Kidney epithelial cell (primary cell): ENCODE results near the gene CTR9. TPM values are rescaled to one million over a fixed set of nuclear protein-coding genes. Genes with fewer than 3 reads are reported as not detected.

Experiments used
- DNase-seq: peaks from one replicate; pipeline ENCODE4 v3.0.0-alpha.2; 2010; ENCODE audit warnings: low read depth
- H3K27me3 ChIP-seq: 2 replicates; pipeline ENCODE4 v1.6.0; 2011; ENCODE audit warnings: low read length; ENCODE audit not compliant: control insufficient read depth, insufficient read depth
- H3K36me3 ChIP-seq: 2 replicates; pipeline ENCODE4 v1.5.1; 2011; ENCODE audit warnings: low read length; ENCODE audit not compliant: control insufficient read depth, insufficient read depth
- H3K4me3 ChIP-seq: 2 replicates; pipeline ENCODE4 v1.5.1; 2011; ENCODE audit warnings: low read depth, mild to moderate bottlenecking, control low read depth, low read length
- CTCF ChIP-seq: IDR thresholded peaks from 2 replicates; pipeline ENCODE4 v1.5.1; 2011; ENCODE audit warnings: mild to moderate bottlenecking, moderate library complexity, low read length, control low read depth, inconsistent platforms; ENCODE audit not compliant: insufficient read depth, poor library complexity, severe bottlenecking
- total RNA-seq: library from RNA; depleted of rRNA; stranded (reverse); fragments of >200 nt; gene quantifications from 2 replicates; pipeline ENCODE4 v1.2.3, GENCODE V29; 2015

CTR9 gene
- total RNA-seq, 1 donor from 2014 or later = 23.1 TPM

DNA sequence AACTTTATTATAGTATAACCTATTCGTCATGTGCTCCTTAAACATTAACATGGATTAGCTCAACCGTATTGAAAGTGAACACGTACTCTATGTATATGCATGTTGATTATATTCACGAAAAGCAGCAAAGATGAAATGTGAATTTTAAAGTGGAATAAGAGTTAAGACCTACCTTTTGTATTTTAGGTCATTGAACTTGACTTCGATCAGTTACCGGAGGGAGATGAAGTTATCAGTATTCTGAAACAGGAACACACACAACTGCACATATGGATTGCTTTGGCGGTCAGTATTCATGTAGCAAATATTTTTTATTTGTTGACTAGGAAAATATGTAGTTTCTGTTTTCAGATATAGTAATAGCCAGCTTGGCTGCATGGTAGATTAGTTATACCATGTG lies 1.4 kb downstream of the CTR9 start:
- no peak for DNase-seq
- no peak for TF ChIP-seq CTCF
- no peaks in the 10 kb centered on the region for H3K27me3 ChIP-seq
- peak overlapping the region; percentile 74 for H3K4me3 ChIP-seq
- no peaks in the 10 kb centered on the region for H3K36me3 ChIP-seq

DNA sequence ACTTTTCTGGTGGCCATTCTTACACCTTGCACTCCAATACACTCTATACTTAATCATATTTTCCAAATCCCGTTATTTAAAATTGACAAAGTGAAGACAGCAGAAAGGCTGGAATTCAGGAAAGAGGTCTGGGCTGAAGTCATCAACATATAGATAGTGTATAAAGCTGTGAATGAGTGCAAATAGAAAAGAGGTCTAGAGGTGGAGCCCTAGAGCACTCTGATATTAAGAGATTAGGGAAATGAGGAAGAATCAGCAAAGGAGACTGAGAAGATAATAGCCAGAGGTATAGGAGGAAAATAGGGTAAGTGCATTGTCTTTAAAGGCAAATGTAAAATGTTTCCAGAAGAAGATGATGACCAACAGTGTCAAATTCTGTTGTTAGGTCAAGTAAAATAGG lies 7.9 kb downstream of the CTR9 start:
- no peak for TF ChIP-seq CTCF
- no peak overlapping the region for H3K4me3 ChIP-seq
- DNase-seq = no peak
- no peaks in the 10 kb centered on the region for H3K27me3 ChIP-seq
- H3K36me3 ChIP-seq = no peaks in the 10 kb centered on the region

DNA sequence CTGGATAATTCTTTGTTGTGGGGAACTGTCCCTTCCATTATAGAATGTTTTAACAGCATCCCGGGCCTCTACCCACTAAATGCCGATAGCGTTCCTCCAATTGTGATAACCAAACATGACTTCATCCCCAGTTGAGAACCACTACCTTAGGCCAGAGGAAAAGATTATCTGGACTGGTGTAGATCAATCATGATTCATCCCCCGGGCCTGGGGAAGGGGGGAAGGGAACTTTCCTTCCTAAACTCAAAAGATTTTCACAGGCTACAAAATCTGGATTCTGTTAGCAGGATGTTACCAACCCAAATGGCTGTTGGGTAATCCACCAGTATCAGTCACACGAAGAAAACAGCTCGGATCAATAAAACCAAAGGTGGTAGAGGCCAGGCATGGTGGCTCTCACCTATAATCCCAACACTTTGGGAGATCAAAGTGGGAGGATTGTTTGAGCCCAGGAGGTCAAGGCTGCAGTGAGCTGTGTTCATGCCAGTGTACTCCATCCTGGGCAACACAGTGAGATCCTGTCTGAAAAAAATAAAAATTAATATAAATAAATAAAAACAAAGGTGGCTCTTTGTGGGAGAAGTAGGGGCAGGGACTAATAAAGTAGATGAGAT lies 10.1 kb downstream of the CTR9 start:
- no peak for DNase-seq
- H3K36me3 ChIP-seq = no peaks in the 10 kb centered on the region
- TF ChIP-seq CTCF = no peak
- H3K4me3 ChIP-seq = no peak overlapping the region
- no peaks in the 10 kb centered on the region for H3K27me3 ChIP-seq

DNA sequence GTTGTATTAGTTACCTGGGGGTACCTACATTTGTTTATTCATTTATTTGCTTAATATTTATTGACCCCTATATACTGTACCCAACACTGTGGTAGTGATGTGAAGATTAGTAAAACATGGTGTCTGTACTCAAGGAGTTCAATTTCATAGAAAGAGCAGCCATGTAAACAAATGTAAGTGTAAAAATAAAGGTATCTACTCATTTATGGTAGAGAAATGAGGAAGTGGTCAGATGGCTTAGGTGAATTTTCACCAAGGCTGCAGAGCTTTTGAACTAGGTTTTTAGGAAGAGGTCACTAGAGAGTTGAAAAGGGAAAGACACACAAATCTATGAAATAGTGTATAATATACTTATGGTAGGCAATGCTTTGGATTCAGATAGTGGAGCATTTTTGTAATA lies 11.1 kb downstream of the CTR9 start:
- DNase-seq = no peak
- H3K4me3 ChIP-seq = no peak overlapping the region
- H3K36me3 ChIP-seq = no peaks in the 10 kb centered on the region
- H3K27me3 ChIP-seq = no peaks in the 10 kb centered on the region
- no peak for TF ChIP-seq CTCF

DNA sequence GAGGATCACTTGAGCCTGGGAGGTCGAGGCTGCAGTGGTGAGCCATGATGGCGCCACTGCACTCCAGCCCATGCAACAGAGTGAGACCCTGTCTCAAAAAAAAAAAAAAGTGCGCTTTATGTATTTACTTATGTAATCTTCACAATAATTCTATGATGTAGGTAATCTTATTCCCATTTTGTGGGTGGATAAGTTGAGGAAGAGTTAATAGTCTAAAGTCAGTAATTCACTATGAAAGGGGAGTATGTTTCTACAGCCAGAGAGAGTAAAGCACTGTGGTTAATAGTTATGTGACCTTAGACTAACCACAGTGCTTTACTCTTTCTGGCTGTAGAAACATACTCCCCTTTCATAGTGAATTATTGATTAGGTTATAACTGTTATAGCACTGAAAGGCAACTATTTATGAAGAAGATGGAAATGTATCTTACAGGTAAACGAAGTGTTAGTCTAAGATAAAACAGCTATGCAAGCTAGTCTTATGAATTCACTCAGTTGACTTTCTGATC lies 11.9 kb downstream of the CTR9 start:
- no peak overlapping the region for H3K4me3 ChIP-seq
- DNase-seq = no peak
- TF ChIP-seq CTCF = no peak
- H3K27me3 ChIP-seq = no peaks in the 10 kb centered on the region
- H3K36me3 ChIP-seq = no peaks in the 10 kb centered on the region

DNA sequence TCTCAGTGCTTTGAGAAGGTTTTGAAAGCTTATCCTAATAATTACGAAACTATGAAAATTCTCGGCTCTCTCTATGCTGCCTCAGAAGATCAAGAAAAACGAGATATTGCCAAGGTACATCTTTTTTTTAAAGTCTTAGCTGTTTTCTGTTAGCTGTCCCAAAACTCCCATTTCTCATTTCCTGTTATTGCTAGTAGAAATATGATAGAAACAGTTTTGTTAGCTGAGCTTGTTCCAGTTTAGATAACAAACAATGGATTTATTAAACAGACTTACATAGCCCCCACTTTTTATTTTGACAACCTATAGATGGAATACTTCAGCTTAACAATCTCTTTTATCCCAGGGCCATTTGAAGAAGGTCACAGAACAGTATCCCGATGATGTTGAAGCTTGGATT lies 12.7 kb downstream of the CTR9 start:
- no peak for TF ChIP-seq CTCF
- no peak overlapping the region for H3K4me3 ChIP-seq
- DNase-seq = no peak
- no peaks in the 10 kb centered on the region for H3K27me3 ChIP-seq
- H3K36me3 ChIP-seq = no peaks in the 10 kb centered on the region
